SIG-M5 (cell line): Measurements from ENCODE around the gene ZKSCAN3.
"Not testable (repeated sequence)": the region's sequence is repeated elsewhere in the genome, so short reads cannot be mapped to it uniquely, and the experiment has no call there.

Experiments
- DNase-seq: peaks from one replicate; lab custom pipeline; 2025; lab: John Stamatoyannopoulos, UW

Gene ZKSCAN3

GRCh38 chr6:28377879-28378278 is 28.1 kb downstream of the ZKSCAN3 start:
- DNase-seq, result no peak

DNA sequence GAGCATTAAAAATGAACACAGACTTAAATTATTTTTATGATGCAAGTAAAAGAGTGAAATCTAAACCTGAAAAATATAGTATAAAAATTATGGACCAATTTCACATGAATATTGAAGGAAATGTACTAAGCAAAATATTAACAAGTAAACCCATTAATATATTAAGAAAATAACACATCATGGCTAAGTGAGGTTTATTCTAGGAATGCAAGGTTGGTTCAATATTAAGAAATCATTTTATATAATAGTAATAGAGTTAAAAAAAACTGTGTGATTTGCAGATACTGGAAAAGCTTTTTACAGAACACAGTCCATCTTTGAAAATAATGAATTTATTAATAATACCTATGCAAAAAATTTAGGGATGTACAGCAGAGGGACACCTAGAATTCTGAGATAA is 28.9 kb downstream of the ZKSCAN3 start:
- DNase-seq, result no peak

- DNase-seq, result no peak
Measured at GRCh38 chr6:28380381-28380780, 30.6 kb downstream of the ZKSCAN3 start.

DNA sequence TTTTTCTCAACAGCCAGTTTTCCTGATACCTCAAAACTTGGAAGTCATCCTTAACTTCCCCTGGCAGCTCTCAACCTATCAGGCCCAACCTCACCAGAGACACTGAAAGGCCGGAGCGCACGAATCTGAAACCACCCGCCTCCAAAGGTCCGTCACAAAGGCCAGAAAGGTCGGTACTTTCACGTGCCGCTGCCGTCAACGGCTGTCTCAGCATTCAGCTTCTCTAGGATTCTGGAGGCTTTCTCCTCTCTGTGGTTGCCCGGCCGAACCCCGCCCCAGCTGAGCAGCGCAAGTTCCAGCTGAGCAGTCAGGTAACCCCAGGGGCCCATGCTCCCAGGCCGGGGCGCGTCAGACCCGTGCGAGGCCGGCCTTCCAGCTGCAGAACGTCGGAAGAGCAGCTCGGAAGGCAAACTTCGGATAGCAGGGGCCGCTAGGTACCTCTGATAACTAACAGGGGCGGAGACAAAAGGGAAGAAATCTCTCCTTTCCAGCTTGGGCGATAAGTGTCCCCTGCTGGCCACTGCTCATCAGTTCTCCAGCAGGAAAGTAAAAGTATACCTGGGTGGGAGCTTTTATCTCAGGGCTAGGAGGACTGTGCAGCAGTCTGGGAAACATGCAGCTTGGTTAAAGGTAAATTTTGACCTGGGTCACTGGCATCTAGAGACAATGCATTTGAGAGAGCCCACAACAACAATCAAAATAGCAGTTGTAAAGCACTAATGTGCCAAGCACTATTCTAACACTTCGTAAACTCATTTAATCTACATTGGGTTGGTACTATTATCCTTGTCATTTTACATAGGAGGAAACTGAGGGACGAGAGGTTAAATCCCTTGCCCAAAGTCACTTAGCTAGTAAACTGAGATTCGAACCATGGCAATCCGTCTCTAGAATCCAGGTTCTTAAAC is 33.7 kb downstream of the ZKSCAN3 start:
- DNase-seq, result no peak

GRCh38 chr6:28384143-28384533 is 34.4 kb downstream of the ZKSCAN3 start:
- DNase-seq, result no peak

- DNase-seq, result no peak
Measured at GRCh38 chr6:28390688-28391087, 40.9 kb downstream of the ZKSCAN3 start.

- no peak for DNase-seq
Measured at GRCh38 chr6:28393912-28394662, 44.3 kb downstream of the ZKSCAN3 start.

DNA sequence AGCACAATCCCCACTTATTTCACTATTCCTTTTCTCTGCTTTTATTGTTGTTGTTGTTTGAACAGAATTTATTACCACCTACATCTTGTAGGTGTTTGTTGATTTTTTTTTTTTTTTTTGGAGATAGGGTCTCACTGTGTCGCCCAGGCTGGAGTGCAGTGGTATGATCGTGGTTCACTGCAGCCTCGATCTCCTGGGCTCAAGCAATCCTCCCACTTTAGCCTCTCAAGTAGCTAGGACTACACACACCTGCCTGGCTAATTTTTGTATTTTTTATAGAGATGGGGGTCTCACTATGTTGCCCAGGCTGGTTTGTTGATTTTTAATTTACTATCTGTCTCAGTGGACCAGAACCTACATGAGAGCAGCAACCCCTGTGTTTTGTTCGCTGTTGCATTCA is 46.2 kb downstream of the ZKSCAN3 start:
- DNase-seq, result no peak

DNA sequence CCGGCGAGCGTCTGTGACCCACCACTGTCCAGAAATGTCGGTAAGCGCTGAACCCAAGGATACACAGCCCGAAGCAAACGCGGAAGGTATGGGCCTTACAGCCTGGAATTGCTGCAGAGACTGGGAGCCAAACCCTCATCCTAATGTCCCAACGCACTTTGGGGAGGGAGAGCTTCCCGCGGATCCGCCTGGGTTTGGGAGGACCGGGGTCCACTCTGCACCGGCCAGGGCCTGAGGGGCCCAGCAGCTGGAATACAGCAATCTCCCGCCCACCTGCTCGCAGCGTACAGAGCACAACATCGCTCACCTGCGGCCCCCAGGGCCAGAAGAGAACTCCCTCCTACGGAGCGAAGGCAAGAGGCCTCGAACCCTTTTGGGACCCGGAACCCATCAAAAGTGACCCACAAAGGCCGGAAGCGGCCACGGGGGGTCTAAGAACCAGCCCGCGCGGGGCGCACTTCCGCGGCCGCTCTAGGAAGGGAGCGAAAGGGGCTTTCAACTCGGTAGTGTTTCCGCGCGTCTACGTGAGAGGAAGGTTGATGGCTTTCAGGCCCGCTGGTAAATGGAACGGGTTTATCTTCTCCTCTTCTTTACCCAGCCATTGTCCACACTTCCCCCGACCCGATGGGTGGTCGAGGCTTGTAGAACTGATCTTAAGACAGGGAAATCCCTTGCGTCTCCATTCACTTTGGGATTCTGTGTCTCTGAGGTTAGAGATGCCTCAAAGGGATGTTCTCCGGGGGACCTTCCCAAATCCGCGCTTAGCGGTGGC is 49.8 kb downstream of the ZKSCAN3 start, which contains the start of gene ZSCAN12:
TSS of gene ZSCAN12 (minus strand) at position 398 of the 772 bp plus-strand sequence. CDS start 1,342 bp downstream, outside the sequence.
- DNase-seq, result peak; percentile 62

- no peak for DNase-seq
Measured at GRCh38 chr6:28400122-28400451, 50.3 kb downstream of the ZKSCAN3 start.

DNA sequence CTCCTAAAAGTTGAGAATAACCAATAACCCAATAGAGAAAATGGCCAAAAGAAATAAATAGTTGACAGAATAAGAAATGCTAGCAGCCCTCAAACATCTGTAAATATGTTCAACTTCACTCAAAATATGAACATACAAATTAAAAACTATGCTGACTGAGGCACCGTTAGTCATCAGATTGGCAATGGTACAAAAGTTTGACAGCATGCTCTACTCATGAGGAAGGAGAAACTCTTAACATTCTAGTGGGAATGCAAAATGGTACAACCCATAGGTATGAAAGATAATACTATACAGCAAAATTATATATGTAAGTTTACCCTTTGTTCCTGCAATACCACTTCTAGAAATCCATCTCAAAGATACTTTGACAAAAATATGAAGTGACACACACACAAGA is 51.4 kb downstream of the ZKSCAN3 start:
- DNase-seq, result no peak

- no peak for DNase-seq
Measured at GRCh38 chr6:28402197-28402596, 52.5 kb downstream of the ZKSCAN3 start.

- not testable (repeated sequence) for DNase-seq
Measured at GRCh38 chr6:28403923-28404322, 54.2 kb downstream of the ZKSCAN3 start.

DNA sequence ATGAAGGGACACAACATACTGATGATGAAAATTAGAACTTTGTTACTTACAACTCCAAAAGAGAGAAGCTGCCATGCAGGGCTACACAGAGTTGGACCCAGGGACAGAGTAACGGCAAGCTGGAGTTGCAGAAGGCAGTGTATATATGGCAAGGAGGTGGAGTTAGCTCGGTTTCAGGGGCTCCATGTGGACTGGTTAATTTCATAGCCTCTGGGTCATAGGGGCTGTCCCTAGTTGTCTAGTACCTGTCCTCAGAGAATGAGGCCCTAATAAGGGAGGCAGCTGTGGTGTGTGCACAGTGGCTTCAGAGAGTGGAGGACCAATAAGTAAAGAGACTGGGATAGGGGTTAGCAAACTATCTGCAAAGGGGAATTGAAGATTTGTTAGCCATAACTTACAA is 57.7 kb downstream of the ZKSCAN3 start:
- DNase-seq, result no peak

DNA sequence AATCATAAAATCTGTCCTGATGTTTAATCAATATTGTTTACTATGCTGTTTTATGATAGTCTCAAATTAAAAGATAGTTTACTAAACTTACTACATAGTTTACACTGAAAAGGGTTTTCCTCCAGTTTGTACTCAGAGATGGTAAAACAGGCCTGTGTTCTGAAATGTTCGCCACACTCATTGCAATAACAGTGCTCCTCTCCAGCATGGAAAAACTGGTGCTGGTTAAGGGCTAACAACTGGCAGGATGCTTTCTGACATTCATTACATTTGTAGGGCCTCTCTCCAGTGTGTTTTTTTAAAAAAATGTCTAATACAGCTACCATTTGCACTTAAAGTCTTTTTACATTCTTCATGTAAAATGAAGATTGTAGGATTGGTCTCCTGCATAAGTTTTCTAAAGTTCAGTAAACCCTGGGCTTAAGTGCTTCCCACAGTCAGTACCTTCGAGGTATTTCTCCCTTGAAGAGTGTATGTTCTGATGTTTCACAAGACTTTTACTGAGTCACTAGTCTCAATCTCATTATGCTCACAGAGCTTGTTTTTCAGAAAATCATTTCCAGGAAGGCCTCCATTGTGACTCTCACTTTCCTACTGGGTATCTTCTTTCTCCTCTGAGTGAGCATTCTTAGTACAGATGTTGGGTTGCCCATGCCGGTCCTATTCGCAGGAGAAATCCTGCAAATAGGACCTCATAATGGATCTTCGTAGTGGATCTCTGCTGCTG is 58.5 kb downstream of the ZKSCAN3 start:
- DNase-seq, result no peak

DNA sequence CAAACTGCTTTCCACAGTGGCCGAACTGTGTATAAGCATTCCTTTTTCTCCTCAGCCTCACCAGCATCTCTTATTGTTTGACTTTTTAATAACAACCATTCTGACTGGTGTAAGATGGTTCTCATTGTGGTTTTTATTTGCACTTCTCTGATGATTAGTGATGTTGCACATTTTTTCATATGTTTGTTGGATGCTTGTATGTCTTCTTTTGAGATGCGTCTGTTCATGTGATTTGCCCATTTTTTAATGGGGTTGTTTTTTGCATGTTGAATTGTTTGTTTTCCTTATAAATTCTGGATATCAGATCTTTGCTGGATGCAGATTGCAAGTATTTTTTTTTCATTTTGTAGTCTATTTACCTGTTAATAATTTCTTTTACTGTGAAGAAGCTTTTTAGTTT is 61.0 kb downstream of the ZKSCAN3 start:
- no peak for DNase-seq

DNA sequence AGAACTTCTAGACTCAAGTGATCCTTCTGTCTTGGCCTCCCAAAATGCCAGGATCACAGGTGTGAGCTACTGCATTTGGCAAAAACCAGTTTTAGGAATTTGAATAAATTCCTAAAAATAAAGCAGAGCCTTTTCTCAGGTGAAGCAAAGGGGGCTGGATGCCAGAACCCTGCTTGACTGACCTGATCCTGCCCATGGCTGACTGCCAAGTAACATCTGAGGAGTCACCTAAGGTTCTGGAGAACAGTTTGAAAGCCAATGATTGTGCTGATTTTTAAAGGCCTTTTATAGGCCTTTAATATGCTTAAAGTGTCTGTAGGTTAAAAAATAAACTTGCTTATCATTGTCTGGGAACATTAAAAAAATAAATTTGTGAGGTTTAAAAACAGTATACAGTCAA is 63.9 kb downstream of the ZKSCAN3 start:
- DNase-seq, result no peak
